GM12878 (cell line): ENCODE results near the gene FZD2. TPM values are rescaled to one million over a fixed set of nuclear protein-coding genes. Genes with fewer than 3 reads are reported as not detected.
A peak's percentile ranks its signal among the peaks of the same experiment; 100 is the strongest.
"Not testable (repeated sequence)": the region's sequence is repeated elsewhere in the genome, so short reads cannot be mapped to it uniquely, and the experiment has no call there.

ENCODE experiments used
- ATAC-seq: fragments of 200-7000 bp; cut with Tn5 transposase; 3 replicates; pipeline ENCODE4 v1.9.1; 2020; ENCODE audit warnings: mild to moderate bottlenecking, moderate library complexity
- BruUV-seq: library from RNA; stranded (reverse); fragments of 400-500 nt; replicated peaks from 2 replicates; lab custom pipeline; 2021; lab: Mats Ljungman, UMichigan
- CTCF ChIA-PET: fragments of 300-600 bp; sonication (Branson Sonifier 250); formaldehyde crosslinking; extraction: SDS; loops from one replicate; lab custom pipeline; 2021; ENCODE audit warnings: inconsistent platforms; lab: Yijun Ruan, JAX
- POLR2A ChIA-PET: fragments of 350-600 bp; formaldehyde crosslinking; extraction: SDS; loops from one replicate; lab custom pipeline; 2021; ENCODE audit warnings: inconsistent platforms; lab: Charles Lee
- RAD21 ChIA-PET: fragments of 300-600 bp; sonication (Branson Sonifier 250); formaldehyde crosslinking; loops from one replicate; lab custom pipeline; 2023; ENCODE audit warnings: antibody characterized with exemption; ENCODE audit not compliant: unreplicated experiment; lab: Charles Lee
- SMC1A ChIA-PET: fragments of 300-600 bp; sonication (Branson Sonifier 250); formaldehyde crosslinking; loops from one replicate; lab custom pipeline; 2023; ENCODE audit not compliant: unreplicated experiment, uncharacterized antibody; lab: Charles Lee
- DNase-seq: peaks from one replicate; pipeline ENCODE4 v3.0.0-alpha.2; 2011; ENCODE audit warnings: low read depth, low spot score
- FAIRE-seq: peaks from 3 replicates; lab custom pipeline; 2011; peaks lifted over from hg19 to GRCh38; lab: Jason Lieb, UNC
- H2AFZ ChIP-seq: 2 replicates; pipeline ENCODE4 v1.6.0; 2011; ENCODE audit warnings: low read depth, low read length, control low read depth; ENCODE audit not compliant: control insufficient read depth
- H3K27ac ChIP-seq: 2 replicates; pipeline ENCODE4 v1.5.1; 2011; ENCODE audit warnings: control low read depth; ENCODE audit not compliant: control insufficient read depth, insufficient read depth
- H3K27me3 ChIP-seq, 2 experiments: replicated peaks in 1 of 2; 2 replicates each; pipeline versions ENCODE4 v1.6.0 to v1.6.1; 2011; ENCODE audit warnings: low read length in 1 of 2; ENCODE audit not compliant: control insufficient read depth in 2 of 2, insufficient read depth in 2 of 2
- H3K36me3 ChIP-seq, 2 experiments: 2 replicates each; pipeline ENCODE4 v1.5.1; 2011; ENCODE audit warnings: low read length in 1 of 2; ENCODE audit not compliant: control insufficient read depth in 2 of 2, insufficient read depth in 2 of 2
- H3K4me1 ChIP-seq: 2 replicates; pipeline ENCODE4 v1.6.1; 2011; ENCODE audit warnings: mild to moderate bottlenecking, low read length, moderate library complexity, mixed read lengths; ENCODE audit not compliant: control insufficient read depth, insufficient read depth
- H3K4me2 ChIP-seq: 2 replicates; pipeline ENCODE4 v1.6.0; 2011; ENCODE audit warnings: control low read depth; ENCODE audit not compliant: control insufficient read depth, insufficient read depth
- H3K4me3 ChIP-seq: fragments of 200-600 bp; sonication (generic); 2 replicates; pipeline ENCODE4 v1.5.1; 2016
- H3K79me2 ChIP-seq: 2 replicates; pipeline ENCODE4 v1.6.0; 2011; ENCODE audit warnings: low read length; ENCODE audit not compliant: control insufficient read depth, insufficient read depth
- H3K9ac ChIP-seq: 2 replicates; pipeline ENCODE4 v1.8.0; 2011; ENCODE audit warnings: low read length, control low read depth, mixed read lengths; ENCODE audit not compliant: control insufficient read depth, insufficient read depth
- H3K9me3 ChIP-seq: replicated peaks from 3 replicates; pipeline ENCODE4 v1.5.1; 2011; ENCODE audit warnings: mild to moderate bottlenecking, low read length; ENCODE audit not compliant: control insufficient read depth, insufficient read depth
- H4K20me1 ChIP-seq: 2 replicates; pipeline ENCODE4 v1.6.0; 2011; ENCODE audit not compliant: control insufficient read depth, insufficient read depth
- IKZF2 ChIP-seq, 2 experiments: fragments of 450-650 bp; IDR thresholded peaks; 2 replicates each; pipeline ENCODE4 v1.6.1; 2017; ENCODE audit warnings: mild to moderate bottlenecking in 2 of 2, moderate library complexity in 2 of 2
- JUNB ChIP-seq: IDR thresholded peaks from 2 replicates; pipeline ENCODE4 v1.6.1; 2016; ENCODE audit warnings: antibody characterized with exemption, mild to moderate bottlenecking
- MEF2B ChIP-seq: fragments of 450-650 bp; IDR thresholded peaks from 2 replicates; pipeline ENCODE4 v1.6.1; 2018; ENCODE audit warnings: mild to moderate bottlenecking, moderate library complexity; ENCODE audit not compliant: partially characterized antibody, poor library complexity, severe bottlenecking
- NFIC ChIP-seq: IDR thresholded peaks from 2 replicates; pipeline ENCODE4 v1.6.1; 2012; ENCODE audit warnings: low read depth, mild to moderate bottlenecking, inconsistent platforms, low read length, moderate library complexity
- NFYB ChIP-seq: IDR thresholded peaks from 2 replicates; pipeline ENCODE4 v1.6.1; 2011; ENCODE audit warnings: low read depth, mild to moderate bottlenecking, low read length, improper control_type of control experiment, moderate library complexity; ENCODE audit not compliant: insufficient read depth
- NR2F1 ChIP-seq: fragments of 450-650 bp; conservative IDR thresholded peaks from 2 replicates; pipeline ENCODE4 v1.6.1; 2017; ENCODE audit warnings: mild to moderate bottlenecking
- SPI1 ChIP-seq: IDR thresholded peaks from 2 replicates; pipeline ENCODE4 v1.6.1; 2011; ENCODE audit warnings: low read depth, mild to moderate bottlenecking, low read length, moderate library complexity, borderline replicate concordance; ENCODE audit not compliant: insufficient read depth
- SRF ChIP-seq, 2 experiments: IDR thresholded peaks; 2 replicates each; pipeline ENCODE4 v1.6.1; 2011; ENCODE audit warnings: low read depth in 2 of 2, low read length in 2 of 2, mild to moderate bottlenecking in 1 of 2, moderate library complexity in 1 of 2
- SUPT20H ChIP-seq: IDR thresholded peaks from 2 replicates; pipeline ENCODE4 v1.6.1; 2011; ENCODE audit warnings: low read depth, mild to moderate bottlenecking, low read length, moderate library complexity, borderline replicate concordance; ENCODE audit not compliant: control insufficient read depth
- ZNF274 ChIP-seq: IDR thresholded peaks from one replicate; pipeline ENCODE4 v1.8.0; 2011; ENCODE audit not compliant: insufficient read length, insufficient read depth
- WGBS: methylation state at CpG from one replicate; pipeline ENCODE4 v1.1.6; 2016; ENCODE audit warnings: low lambda C conversion rate; ENCODE audit not compliant: insufficient replicate concordance, insufficient coverage; ENCODE audit errors: missing lambda C conversion rate; 5-methylcytosine and 5-hydroxymethylcytosine counted together
- in situ Hi-C: fragments of 300-500 bp; cut with MboI; formaldehyde crosslinking; loops from 9 replicates; pipeline ENCODE4 v1.14.3; 2018; ENCODE audit warnings: mixed read lengths
- intact Hi-C: fragments of 100-400 bp; cut with micrococcal nuclease; formaldehyde crosslinking; loops from one replicate; pipeline ENCODE4 v1.14.2; 2022; ENCODE audit not compliant: unreplicated experiment
- polyA plus RNA-seq, 11 experiments: library from polyadenylated mRNA; depleted of rRNA in 4 of 11; unstranded in 6 of 11; stranded (reverse) in 5 of 11; fragments of >200 nt; fragmentation: Nextera tagmentation in 4 of 11; fragmentation: Illumina TruSeq in 1 of 11; extraction: Ambion mirVana in 4 of 11; extraction: Trizol in 1 of 11; gene quantifications; 1 replicate in 1 of 11; 2 replicates in 10 of 11; pipeline versions ENCODE4 v1.2.1 to v1.2.3, GENCODE V29; 2011 to 2016; ENCODE audit warnings: inconsistent platforms in 2 of 11, missing spikeins in 2 of 11, low read depth in 1 of 11
- total RNA-seq, 4 experiments: library from RNA; depleted of rRNA in 3 of 4; stranded (reverse); fragments of >200 nt in 3 of 4; fragmentation: Illumina TruSeq in 1 of 4; extraction: Trizol in 1 of 4; gene quantifications; 2 replicates each; pipeline versions ENCODE4 v1.2.1 to v1.2.3, GENCODE V29; 2013 to 2021
- TF ChIP-seq, protein P1 (sequence below): IDR thresholded peaks from 2 replicates; pipeline ENCODE4 v1.6.1; 2012; ENCODE audit warnings: low read depth, low read length, improper control_type of control experiment
- TF ChIP-seq, protein P2 (sequence below): fragments of 450-650 bp; IDR thresholded peaks from 2 replicates; pipeline ENCODE4 v1.6.1; 2016; ENCODE audit warnings: mild to moderate bottlenecking

Gene FZD2
- total and polyA plus RNA-seq, 10 of the 15 experiments (the other 5 are each of a cell fraction or from before 2014, with no cell fraction given): 0.09 to 4.2 (median 0.63) TPM; not detected in 1

DNA sequence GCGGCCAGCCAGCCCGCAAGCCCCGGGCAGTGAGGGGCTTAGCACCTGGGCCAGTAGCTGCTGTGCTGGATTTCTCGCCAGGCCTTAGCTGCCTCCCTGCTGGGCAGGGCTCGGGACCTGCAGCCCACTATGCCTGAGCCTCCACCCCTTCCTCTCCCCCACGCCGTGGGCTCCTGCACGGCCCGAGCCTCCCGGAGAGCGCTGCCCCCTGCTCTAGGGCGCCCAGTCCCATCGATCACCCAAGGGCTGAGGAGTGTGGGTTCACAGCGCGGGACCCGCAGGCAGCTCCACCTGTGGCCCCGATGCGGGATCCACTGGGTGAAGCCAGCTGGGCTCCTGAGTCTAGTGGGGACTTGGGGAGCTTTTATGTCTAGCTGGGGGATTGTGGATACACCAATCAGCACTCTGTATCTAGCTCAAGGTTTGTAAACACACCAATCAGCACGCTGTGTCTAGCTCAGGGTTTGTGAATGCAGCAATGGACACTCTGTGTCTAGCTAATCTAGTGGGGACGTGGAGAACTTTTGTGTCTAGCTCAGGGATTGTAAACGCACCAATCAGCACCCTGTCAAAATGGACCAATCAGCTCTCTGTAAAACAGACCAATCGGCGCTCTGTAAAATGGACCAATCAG lies 11.1 kb downstream of the FZD2 start:
- FAIRE-seq, H3K4me3 ChIP-seq, H3K4me2 ChIP-seq, BruUV-seq, H3K27ac ChIP-seq, H3K9ac ChIP-seq, H4K20me1 ChIP-seq, H3K4me1 ChIP-seq, H2AFZ ChIP-seq, H3K27me3 ChIP-seq, H3K36me3 ChIP-seq, DNase-seq, H3K9me3 ChIP-seq, in situ Hi-C loops, intact Hi-C loops, H3K79me2 ChIP-seq, ATAC-seq, SMC1A ChIA-PET: not testable (repeated sequence)
- ChIA-PET CTCF (interaction anchor here (0.6 to 1.0 kb wide), 2 partner anchors 35 to 620 kb away, joined by 3 read pairs; no protein-coding TSS in a partner anchor), RAD21 (interaction anchor here (1.0 kb wide), 1 partner anchor 11 kb away, joined by 3 read pairs; the partner anchor contains the start of gene FZD2), POLR2A (interaction anchor here (0.6 kb wide), 1 partner anchor 481 kb away, joined by 6 read pairs; no protein-coding TSS in a partner anchor)
- TF ChIP-seq NFYB: 0 out of 2 replicates have a peak, but pooled peaks have one; percentile 60
- WGBS: 93% methylated on average over 21 of the region's 23 CpGs

DNA sequence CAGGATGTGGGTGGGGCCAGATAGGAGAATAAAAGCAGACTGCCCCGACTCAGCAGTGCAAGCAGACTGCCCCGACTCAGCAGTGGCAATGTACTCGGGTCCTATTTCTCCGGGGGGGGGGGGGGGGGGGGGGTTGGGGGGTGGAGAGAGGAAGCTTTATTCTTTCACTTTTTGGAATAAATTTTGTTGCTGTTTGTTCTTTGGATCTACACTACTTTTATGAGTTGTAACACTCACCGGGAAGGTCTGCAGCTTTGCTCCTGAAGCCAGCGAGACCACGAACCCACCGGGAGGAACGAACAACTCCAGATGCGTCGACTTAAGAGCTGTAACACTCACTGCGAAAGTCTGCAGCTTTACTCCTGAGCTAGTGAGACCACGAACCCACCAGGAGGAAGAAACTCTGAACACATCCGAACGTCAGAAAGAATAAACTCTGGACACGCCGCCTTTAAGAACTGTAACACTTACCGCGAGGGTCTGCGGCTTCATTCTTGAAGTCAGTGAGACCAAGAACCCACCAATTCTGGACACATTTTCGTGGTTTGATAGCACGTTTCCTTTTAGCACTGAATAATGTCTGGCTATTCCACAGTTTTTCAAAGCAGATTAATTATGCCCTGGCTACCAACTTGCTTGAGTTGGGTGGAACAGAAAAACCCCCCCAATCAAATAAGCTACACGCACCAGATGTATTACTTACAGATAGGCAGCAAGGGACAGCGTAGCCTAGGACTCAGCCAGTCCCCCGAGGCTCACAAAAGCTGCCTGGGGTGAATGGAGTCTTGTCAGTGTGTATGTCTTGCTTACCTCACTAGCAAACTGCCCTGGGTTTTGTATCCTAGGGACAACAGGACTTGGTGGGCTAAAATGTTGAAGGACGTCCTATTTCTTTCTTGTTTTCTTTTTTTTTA lies 11.9 kb downstream of the FZD2 start:
- CTCF ChIA-PET: interaction anchor here (0.6 to 1.2 kb wide), 3 partner anchors 35 to 620 kb away, joined by 3 read pairs; no protein-coding TSS in a partner anchor
- Histone ChIP-seq H3K79me2 (no peaks in the 10 kb centered on the region), H2AFZ (no peak overlapping the region), H3K9ac (no peak overlapping the region), H3K27ac (no peak overlapping the region), H3K4me2 (no peak overlapping the region), H4K20me1 (no peaks in the 10 kb centered on the region), H3K36me3 (no peaks in the 10 kb centered on the region), H3K4me1 (no peaks in the 10 kb centered on the region), H3K27me3 (no peaks in the 10 kb centered on the region), H3K4me3 (no peak overlapping the region), H3K9me3 (no peaks in the 10 kb centered on the region; the same call in 1 of the 3 replicates)
- DNase-seq: no peak
- WGBS: 19% methylated on average over 21 of the region's 26 CpGs
- no TSS peak for BruUV-seq
- SMC1A ChIA-PET: no interaction called here
- ATAC-seq: no peak; the same call in 2 of the 3 replicates
- POLR2A ChIA-PET: interaction anchor here (0.6 kb wide), 1 partner anchor 481 kb away, joined by 6 read pairs; no protein-coding TSS in a partner anchor
- intact Hi-C loops (no loop called here), in situ Hi-C loops (no loop called here)
- no peak for FAIRE-seq
- RAD21 ChIA-PET: interaction anchor here (1.0 kb wide), 1 partner anchor 12 kb away, joined by 3 read pairs; the partner anchor contains the start of gene FZD2
- TF ChIP-seq JUNB: no peak
- no peak for TF ChIP-seq SUPT20H
- TF ChIP-seq NR2F1: no peak
- no peak for TF ChIP-seq IKZF2 (IDR thresholded peaks at IDR 0.05)
- TF ChIP-seq, protein P1, sequence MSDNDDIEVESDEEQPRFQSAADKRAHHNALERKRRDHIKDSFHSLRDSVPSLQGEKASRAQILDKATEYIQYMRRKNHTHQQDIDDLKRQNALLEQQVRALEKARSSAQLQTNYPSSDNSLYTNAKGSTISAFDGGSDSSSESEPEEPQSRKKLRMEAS: no peak
- TF ChIP-seq SPI1: no peak
- no peak for TF ChIP-seq ZNF274
- no peak for TF ChIP-seq SRF (IDR thresholded peaks at IDR 0.05; ENCODE audit: low read depth in 2 of 2, low read length in 2 of 2)
- TF ChIP-seq, protein P2, sequence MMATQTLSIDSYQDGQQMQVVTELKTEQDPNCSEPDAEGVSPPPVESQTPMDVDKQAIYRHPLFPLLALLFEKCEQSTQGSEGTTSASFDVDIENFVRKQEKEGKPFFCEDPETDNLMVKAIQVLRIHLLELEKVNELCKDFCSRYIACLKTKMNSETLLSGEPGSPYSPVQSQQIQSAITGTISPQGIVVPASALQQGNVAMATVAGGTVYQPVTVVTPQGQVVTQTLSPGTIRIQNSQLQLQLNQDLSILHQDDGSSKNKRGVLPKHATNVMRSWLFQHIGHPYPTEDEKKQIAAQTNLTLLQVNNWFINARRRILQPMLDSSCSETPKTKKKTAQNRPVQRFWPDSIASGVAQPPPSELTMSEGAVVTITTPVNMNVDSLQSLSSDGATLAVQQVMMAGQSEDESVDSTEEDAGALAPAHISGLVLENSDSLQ: no peak
- TF ChIP-seq NFIC: no peak
- no peak for TF ChIP-seq MEF2B
